ENCODE data around the gene ADAM12.

The ADAM12 gene

DNA sequence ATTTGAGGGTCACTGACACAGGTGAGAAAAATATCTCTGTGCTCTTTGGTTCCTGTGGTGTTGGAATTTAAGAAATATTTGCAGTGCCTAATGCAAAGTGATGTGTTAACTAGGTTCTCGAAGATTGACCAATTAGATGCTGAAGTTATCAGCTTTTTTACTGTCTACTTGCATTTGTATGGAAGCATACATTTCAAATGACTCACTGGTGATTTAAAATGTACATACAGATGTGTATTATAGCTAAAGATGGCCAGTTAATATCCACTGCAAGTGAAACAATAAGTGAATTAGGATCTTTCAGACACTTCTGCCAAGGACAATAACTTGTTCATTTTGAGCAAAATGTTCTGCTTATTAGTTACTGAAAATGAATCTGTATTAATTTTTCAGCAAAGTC is 287.0 kb downstream of the ADAM12 start:
- ATAC-seq (replicated peaks) = no peak

DNA sequence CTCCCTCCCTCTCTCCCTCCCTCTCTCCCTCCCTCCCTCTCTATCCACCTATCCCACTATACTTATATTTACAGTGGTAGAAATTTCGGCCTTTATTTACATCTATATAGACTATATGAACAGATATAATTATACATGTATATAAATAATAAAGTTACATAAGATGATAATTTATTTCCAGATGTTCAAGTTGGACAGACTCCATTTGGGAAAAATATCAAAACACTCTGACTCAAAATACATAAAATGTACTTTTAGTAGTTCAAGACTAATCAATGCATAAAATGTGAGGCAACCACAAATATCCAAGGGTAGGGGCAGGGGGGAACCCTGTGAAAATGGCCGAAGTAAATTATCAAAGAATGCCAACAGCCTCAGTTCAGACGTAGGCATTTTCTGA is 288.9 kb downstream of the ADAM12 start:
- Mint-ChIP-seq H3K9me3 (peaks cover 0 to 2% of the 10 kb centered on the region in 2 donors), H3K4me3 (no peak overlapping the region), H3K4me1 (ENCODE audit: low read depth in 2 of 2) (peaks cover 0 to 2% of the 10 kb centered on the region in 2 donors), H3K36me3 (ENCODE audit: insufficient read depth) (peaks cover 23% of the 10 kb centered on the region), H3K27ac (no peak overlapping the region), H3K27me3 (no peaks in the 10 kb centered on the region)
- ATAC-seq (replicated peaks) (no peak), DNase-seq (no peak)

More for the DNA sequence above, 287.0 kb downstream of the ADAM12 start:
- Mint-ChIP-seq H3K9me3 (peaks cover 0 to 1% of the 10 kb centered on the region in 2 donors), H3K4me3 (no peak overlapping the region), H3K27ac (no peak overlapping the region), H3K36me3 (ENCODE audit: insufficient read depth) (peaks cover 20% of the 10 kb centered on the region), H3K4me1 (ENCODE audit: low read depth in 2 of 2) (peaks cover 0 to 2% of the 10 kb centered on the region in 2 donors), H3K27me3 (no peaks in the 10 kb centered on the region)
- no peak for DNase-seq

DNA sequence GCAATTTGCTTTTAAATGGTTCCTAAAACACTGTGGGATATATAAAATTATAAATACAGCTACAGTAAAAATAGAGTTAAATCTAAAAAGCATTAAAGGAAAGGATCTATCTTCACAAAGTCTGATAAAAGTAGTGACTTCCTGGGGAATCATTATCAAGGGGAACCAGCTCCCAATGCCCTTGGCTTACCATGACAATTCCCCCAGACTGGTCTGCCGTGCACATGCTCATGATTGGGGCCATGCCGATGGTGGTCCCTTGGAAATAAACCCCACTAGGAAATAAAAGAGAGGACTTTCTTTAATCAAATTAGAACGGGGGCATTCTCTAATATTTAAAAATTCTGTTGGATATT is 290.1 kb downstream of the ADAM12 start:
- Mint-ChIP-seq H3K27ac (no peak overlapping the region), H3K27me3 (no peaks in the 10 kb centered on the region), H3K4me3 (no peak overlapping the region), H3K9me3 (peaks cover 0 to 2% of the 10 kb centered on the region in 2 donors), H3K36me3 (ENCODE audit: insufficient read depth) (peaks cover 25% of the 10 kb centered on the region), H3K4me1 (ENCODE audit: low read depth in 2 of 2) (peaks cover 0 to 2% of the 10 kb centered on the region in 2 donors)
- DNase-seq (no peak), ATAC-seq (replicated peaks) (no peak)

DNA sequence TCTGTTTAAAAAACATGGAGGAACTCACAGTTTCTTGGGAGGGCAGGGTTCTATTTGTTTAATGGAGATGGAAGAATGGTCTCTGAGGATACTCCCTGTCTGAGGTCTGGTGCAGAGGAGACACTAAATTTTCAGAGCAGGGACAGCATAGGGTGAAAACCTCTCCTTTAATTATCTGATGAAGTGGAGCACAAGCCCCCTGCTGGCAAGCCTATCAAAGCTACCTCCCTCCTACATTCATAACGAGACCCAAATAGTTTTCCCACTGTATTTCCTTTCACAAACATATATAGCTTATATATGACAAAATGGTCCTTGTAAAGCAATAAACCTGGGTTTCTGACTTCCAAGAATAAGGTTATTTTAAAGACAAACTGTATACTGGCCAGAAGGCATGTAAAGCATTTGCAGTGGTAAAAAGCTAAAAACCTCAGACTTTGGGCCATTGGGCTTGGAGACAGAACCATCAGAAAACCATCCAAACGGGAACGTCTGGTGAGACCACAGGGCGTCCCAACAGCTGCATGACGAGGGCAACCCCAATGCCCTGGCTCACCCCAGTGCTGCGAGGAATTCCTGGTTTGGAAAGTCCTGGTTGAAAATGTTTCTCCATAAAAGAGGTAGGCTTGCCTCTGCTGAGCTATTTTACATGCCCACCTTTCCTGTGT is 290.6 kb downstream of the ADAM12 start:
- no peak overlapping the region for H3K27ac Mint-ChIP-seq
- H3K27me3 Mint-ChIP-seq = no peaks in the 10 kb centered on the region
- H3K36me3 Mint-ChIP-seq (ENCODE audit: insufficient read depth) = peaks cover 25% of the 10 kb centered on the region
- H3K4me3 Mint-ChIP-seq = no peak overlapping the region
- peaks cover 0 to 3% of the 10 kb centered on the region in 2 donors for H3K9me3 Mint-ChIP-seq
- no peaks in the 10 kb centered on the region for H3K4me1 Mint-ChIP-seq (ENCODE audit: low read depth in 2 of 2)
- DNase-seq (no peak), ATAC-seq (replicated peaks) (no peak)

DNA sequence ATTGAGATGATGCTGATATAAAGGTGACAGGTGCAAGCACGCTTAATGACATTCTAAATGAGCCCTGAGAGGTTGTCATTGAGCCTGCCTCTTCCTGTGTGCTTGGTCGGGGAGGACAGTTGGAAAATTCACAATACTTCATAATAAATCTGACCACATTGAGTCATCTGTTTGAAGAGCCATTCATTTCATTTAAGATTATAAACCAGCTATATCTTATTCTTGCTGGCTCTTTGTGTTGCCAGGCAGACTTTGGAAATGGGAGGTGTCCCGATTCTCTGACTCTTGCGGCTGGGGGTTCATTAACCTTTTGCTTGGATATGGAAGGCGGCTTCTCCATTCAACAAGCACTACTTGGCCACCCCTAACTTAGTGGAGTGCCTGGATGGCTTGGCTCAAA is 293.7 kb downstream of the ADAM12 start:
- H3K9me3 Mint-ChIP-seq = peaks cover 0 to 3% of the 10 kb centered on the region in 2 donors
- H3K27ac Mint-ChIP-seq = no peak overlapping the region
- H3K36me3 Mint-ChIP-seq (ENCODE audit: insufficient read depth) = peaks cover 19% of the 10 kb centered on the region
- no peak overlapping the region for H3K4me3 Mint-ChIP-seq
- H3K27me3 Mint-ChIP-seq = no peaks in the 10 kb centered on the region
- no peak for DNase-seq
- no peak for ATAC-seq (replicated peaks)
- H3K4me1 Mint-ChIP-seq (ENCODE audit: low read depth in 2 of 2) = no peaks in the 10 kb centered on the region

DNA sequence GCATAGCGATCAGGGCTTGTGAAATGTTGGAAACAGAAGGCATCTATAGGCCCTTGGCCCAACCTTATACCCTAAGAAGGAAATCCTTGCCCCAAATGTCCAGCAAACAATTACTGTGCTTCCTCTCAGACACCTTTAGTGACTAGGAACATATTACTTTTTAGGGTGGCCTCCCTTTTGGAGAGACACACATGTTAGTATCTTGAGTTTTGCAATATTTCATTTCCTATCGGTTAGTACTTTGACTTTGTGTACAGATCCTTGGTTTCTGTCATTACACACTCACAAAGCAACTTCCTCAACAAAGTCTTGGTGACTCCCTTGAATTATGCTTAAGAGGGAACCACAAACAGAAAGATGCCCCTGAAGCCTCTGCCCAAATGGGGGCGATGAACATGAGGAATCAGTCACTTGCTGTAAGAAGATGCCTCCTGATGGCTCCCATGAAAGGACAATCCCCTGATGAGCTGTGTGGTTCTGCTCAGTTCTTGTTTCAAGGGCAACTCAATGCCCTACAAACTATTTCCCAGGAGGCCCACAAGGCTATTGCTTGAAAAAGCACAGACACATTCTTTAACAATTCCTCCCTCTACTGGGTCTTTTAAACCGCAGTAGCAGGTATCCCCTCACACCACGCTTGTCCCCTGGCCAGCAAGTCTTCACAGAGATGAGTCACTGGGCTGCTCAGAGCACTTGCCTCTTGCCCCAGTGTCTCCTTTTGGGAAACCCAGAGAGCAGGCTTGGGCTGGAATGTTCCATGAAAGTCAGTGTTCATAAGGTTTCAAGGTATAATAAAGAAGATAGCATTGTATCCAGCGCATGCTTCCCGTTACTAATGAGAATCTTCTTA is 295.7 kb downstream of the ADAM12 start:
- Mint-ChIP-seq H3K9me3 (peaks cover 0 to 3% of the 10 kb centered on the region in 2 donors), H3K4me1 (ENCODE audit: low read depth in 2 of 2) (no peaks in the 10 kb centered on the region), H3K36me3 (ENCODE audit: insufficient read depth) (peaks cover 22% of the 10 kb centered on the region), H3K27ac (no peak overlapping the region), H3K4me3 (no peak overlapping the region), H3K27me3 (no peaks in the 10 kb centered on the region)
- ATAC-seq (replicated peaks) = no peak
- DNase-seq = no peak

DNA sequence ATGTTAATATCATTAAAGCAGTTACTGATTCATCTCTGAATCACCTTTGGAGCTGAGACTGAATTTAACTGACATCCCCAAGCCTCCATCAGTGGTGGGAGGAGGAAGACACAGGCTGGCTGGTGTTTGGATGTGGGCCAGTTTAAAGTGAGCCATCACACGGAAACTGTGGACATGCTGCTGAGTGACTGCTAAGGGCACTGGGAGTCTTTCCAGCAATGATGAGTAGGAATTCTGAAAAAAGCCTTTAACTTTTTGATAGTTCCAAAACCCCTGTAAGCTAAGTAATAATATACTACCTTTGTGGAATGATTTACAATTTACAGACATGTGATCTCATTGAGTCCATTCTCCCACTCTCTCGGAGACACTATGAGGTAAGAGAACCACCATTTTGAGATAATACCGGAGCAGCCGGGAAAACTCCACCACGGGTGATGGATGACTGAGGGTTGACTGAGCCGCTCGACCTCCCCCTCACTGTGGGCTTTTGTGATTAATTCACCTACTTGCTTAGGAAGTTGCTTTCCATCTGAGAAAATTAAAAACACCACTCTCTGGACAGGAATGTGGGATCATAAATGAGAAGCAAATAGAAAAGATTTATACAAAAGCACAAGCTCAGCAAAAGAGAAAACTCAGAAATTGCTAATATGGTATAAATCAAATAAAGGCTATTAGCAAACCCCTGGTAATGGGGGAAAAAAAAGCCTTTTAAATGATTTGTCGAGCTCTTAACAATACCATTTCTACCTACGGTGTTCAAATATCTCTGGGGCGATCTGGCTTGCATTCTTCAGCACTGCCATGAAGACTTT is 297.2 kb downstream of the ADAM12 start:
- peaks cover 17% of the 10 kb centered on the region for H3K36me3 Mint-ChIP-seq (ENCODE audit: insufficient read depth)
- no peaks in the 10 kb centered on the region for H3K4me1 Mint-ChIP-seq (ENCODE audit: low read depth in 2 of 2)
- DNase-seq (no peak), ATAC-seq (replicated peaks) (no peak)
- no peak overlapping the region for H3K4me3 Mint-ChIP-seq
- H3K9me3 Mint-ChIP-seq = peaks cover 0 to 1% of the 10 kb centered on the region in 2 donors
- no peak overlapping the region for H3K27ac Mint-ChIP-seq
- no peaks in the 10 kb centered on the region for H3K27me3 Mint-ChIP-seq

DNA sequence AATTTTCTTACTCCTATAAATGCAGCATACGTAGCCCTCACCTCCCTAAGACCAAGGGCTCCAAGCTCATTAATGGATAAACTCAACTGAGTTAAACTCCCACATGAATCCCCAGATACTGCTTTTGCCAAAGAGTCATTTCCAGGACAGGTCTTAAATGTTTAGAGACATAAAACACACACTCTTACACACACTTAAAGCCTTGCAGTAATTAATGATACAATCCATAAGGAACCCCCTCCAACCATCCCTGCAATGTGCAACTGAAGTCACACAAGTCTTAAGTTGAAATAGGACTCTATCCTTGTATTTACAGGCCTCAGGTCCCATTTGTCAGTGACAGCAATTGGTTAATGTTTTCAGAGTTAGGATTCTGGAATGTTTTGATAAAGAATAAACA is 297.8 kb downstream of the ADAM12 start:
- peaks cover 0 to 1% of the 10 kb centered on the region in 2 donors for H3K9me3 Mint-ChIP-seq
- H3K27me3 Mint-ChIP-seq = no peaks in the 10 kb centered on the region
- H3K36me3 Mint-ChIP-seq (ENCODE audit: insufficient read depth) = peaks cover 17% of the 10 kb centered on the region
- no peak overlapping the region for H3K27ac Mint-ChIP-seq
- DNase-seq (no peak), ATAC-seq (replicated peaks) (no peak)
- no peaks in the 10 kb centered on the region for H3K4me1 Mint-ChIP-seq (ENCODE audit: low read depth in 2 of 2)
- H3K4me3 Mint-ChIP-seq = no peak overlapping the region

DNA sequence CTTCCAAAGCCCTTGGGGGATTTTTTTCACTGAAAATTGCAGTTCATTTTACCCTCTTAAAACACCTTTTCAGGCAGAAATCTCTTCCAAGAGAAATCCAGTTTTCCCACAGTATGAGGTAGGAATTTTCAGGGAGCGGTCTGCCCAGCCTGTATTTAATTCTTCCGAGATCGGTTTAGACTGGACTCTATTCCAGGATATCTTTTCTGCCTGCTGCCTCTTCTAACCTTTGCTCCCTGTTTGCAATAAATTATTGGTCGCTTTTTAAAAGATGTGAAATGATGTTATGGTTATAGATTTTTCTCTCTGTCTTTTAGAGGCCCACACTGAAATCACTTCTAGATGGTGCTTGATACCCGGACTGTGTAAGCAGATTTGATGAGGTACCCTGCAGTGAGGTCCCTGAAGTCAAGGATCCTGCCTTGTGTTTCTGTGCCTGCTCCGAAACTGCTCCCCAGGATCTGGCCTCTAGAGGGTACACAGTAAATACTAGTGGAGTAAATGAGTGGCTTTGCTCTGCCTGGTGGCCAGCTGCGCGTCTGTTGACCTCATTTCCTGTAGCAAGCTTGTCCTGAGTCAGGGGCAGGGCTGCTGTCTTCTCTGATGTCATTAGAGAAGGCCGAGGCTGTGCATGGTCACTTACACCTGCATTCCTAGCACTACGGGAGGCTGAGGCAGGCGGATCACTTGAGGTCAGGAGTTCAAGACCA is 300.3 kb downstream of the ADAM12 start:
- no peak for DNase-seq
- H3K27ac Mint-ChIP-seq = peak overlapping the region in 1 of 2 donors; percentile 81
- no peak overlapping the region for H3K4me3 Mint-ChIP-seq

DNA sequence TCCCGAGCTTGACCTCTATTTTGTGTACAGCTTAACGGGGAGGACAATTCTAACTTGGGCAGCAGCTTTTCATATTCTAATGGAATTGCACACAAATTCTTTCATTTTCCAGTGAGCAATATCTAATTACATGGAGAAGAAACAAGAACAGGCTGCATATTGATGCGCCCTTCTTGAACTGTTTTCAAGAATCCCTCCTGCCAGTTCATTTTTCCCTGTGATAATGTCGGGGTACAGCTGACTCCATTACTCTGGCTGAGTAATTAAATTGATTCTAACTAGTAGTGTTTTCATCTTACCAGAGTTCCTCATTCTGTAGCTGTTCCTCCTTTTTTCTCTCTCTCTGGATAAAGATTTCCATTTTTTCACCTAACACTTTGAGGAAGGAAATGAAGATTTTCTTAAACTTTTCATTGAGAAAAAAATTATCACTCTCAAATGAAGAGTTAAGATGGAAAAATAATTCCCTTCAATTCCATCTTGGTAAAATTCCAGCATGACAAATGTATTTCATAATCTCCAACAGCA is 301.1 kb downstream of the ADAM12 start:
- Mint-ChIP-seq H3K27ac (no peak overlapping the region), H3K9me3 (no peaks in the 10 kb centered on the region), H3K27me3 (no peaks in the 10 kb centered on the region), H3K36me3 (ENCODE audit: insufficient read depth) (peaks cover 3% of the 10 kb centered on the region), H3K4me1 (ENCODE audit: low read depth in 2 of 2) (no peaks in the 10 kb centered on the region), H3K4me3 (no peak overlapping the region)
- DNase-seq (no peak), ATAC-seq (replicated peaks) (no peak)

More for the DNA sequence above, 300.3 kb downstream of the ADAM12 start:
- Mint-ChIP-seq H3K9me3 (no peaks in the 10 kb centered on the region), H3K4me1 (ENCODE audit: low read depth in 2 of 2) (no peaks in the 10 kb centered on the region), H3K27me3 (no peaks in the 10 kb centered on the region), H3K36me3 (ENCODE audit: insufficient read depth) (peaks cover 7% of the 10 kb centered on the region)
- no peak for ATAC-seq (replicated peaks)

DNA sequence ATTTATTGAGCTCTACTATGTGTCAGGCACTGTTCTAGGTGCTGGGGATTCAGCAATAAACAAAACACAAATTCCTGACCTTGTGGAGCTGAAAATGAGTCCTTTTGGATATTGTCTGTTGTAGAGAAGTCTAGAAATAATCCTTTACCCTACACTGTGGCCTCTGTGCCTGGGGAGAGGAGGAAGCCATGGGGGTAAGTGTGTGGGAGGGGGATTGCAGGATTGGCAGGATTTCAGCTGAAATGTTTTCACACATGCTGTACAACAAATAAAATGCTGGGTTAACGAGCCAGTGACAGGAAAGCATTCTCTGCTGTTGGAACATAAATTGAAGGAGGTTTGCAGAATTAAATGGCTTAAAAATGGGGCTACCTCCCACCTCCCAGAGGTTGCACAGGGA is 302.5 kb downstream of the ADAM12 start:
- Mint-ChIP-seq H3K9me3 (no peaks in the 10 kb centered on the region), H3K36me3 (ENCODE audit: insufficient read depth) (peaks cover 3% of the 10 kb centered on the region)

DNA sequence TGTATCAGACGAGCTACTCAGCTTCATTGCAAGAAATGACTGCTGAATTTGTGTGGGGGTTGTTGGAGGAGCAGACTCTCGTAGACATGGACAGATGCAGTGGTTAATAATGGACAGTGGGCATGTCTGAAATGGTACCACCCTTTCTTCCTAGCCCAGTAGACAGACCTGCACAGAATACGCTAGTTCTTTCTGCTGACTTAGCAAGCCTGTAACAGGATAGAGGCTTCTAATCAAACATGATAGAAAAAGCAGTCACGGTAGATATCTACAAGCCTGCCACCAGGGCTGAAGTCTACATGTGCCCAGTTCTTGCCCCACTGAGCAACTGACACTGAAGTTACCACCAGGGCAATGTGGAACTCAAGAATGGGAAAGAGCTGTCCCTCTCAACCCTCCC is 303.9 kb downstream of the ADAM12 start:
- Mint-ChIP-seq H3K4me3 (no peak overlapping the region), H3K36me3 (ENCODE audit: insufficient read depth) (peaks cover 3% of the 10 kb centered on the region), H3K4me1 (ENCODE audit: low read depth in 2 of 2) (no peaks in the 10 kb centered on the region)

More for the DNA sequence above, 302.5 kb downstream of the ADAM12 start:
- Mint-ChIP-seq H3K4me3 (no peak overlapping the region), H3K27ac (no peak overlapping the region), H3K4me1 (ENCODE audit: low read depth in 2 of 2) (no peaks in the 10 kb centered on the region), H3K27me3 (no peaks in the 10 kb centered on the region)
- ATAC-seq (replicated peaks) (no peak), DNase-seq (no peak)

DNA sequence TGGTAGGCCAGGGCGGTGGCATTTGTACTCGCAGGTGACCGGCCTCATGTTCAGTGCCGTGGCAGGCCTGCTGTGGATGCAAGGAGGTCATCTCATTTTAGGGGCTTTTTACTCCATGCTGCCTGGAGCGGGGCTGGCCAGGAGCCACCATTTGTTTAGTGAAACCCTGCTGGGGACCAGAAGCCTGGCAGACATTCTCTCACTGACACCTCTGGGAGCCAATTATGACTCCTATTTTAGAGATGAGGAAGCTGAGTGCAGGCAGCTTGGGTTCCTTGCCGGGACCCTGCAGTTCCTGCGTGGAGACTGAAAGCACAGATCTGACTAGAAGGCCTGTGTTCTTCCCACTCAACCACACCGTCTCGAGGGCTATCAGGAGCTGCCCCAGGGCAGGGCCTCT is 305.3 kb downstream of the ADAM12 start:
- H3K27ac Mint-ChIP-seq = no peak overlapping the region
- no peak for DNase-seq
- H3K4me3 Mint-ChIP-seq = no peak overlapping the region
- no peak for ATAC-seq (replicated peaks)
- H3K27me3 Mint-ChIP-seq = no peaks in the 10 kb centered on the region
- peaks cover under 1% of the 10 kb centered on the region for H3K36me3 Mint-ChIP-seq (ENCODE audit: insufficient read depth)
- H3K9me3 Mint-ChIP-seq = no peaks in the 10 kb centered on the region
- H3K4me1 Mint-ChIP-seq (ENCODE audit: low read depth in 2 of 2) = no peaks in the 10 kb centered on the region

More for the DNA sequence above, 303.9 kb downstream of the ADAM12 start:
- ATAC-seq (replicated peaks) = no peak
- DNase-seq = no peak
- Mint-ChIP-seq H3K27me3 (no peaks in the 10 kb centered on the region), H3K27ac (no peak overlapping the region), H3K9me3 (no peaks in the 10 kb centered on the region)

All from effector memory CD8-positive, alpha-beta T cell (primary cell).